Activated naive CD4-positive, alpha-beta T cell treated with anti-CD3 and anti-CD28 coated beads for 36 hours (primary cell): ENCODE data around the gene ARHGAP12. TPM values are rescaled to one million over a fixed set of nuclear protein-coding genes. Genes with fewer than 3 reads are reported as not detected.

ENCODE experiments used
- CTCF ChIA-PET: fragments of 350-600 bp; sonication (Branson Sonifier 250); formaldehyde crosslinking; loops from one replicate; lab custom pipeline; 2021; ENCODE audit warnings: antibody characterized with exemption; lab: Charles Lee
- DNase-seq: peaks from one replicate; pipeline ENCODE4 v3.0.0-alpha.2; 2020
- H3K27ac Mint-ChIP-seq: one replicate; pipeline ENCODE4 v1.8.0; 2021; ENCODE audit warnings: mild to moderate bottlenecking, mixed read lengths
- H3K27me3 Mint-ChIP-seq: one replicate; pipeline ENCODE4 v1.8.0; 2021; ENCODE audit warnings: low read depth, mixed read lengths
- H3K36me3 Mint-ChIP-seq: one replicate; pipeline ENCODE4 v1.8.0; 2021; ENCODE audit warnings: low read depth, mixed read lengths
- H3K4me1 Mint-ChIP-seq: one replicate; pipeline ENCODE4 v1.8.0; 2021; ENCODE audit warnings: low read depth, mixed read lengths
- H3K4me3 Mint-ChIP-seq: one replicate; pipeline ENCODE4 v1.8.0; 2021; ENCODE audit warnings: mild to moderate bottlenecking, moderate library complexity, mixed read lengths
- H3K9me3 Mint-ChIP-seq: one replicate; pipeline ENCODE4 v1.8.0; 2021; ENCODE audit warnings: mixed read lengths
- intact Hi-C: fragments of 100-400 bp; cut with micrococcal nuclease; formaldehyde crosslinking; loops from one replicate; pipeline ENCODE4 v1.15.1; 2023
- total RNA-seq, 2 experiments: library from RNA; stranded (reverse); gene quantifications; one replicate each; pipeline ENCODE4 v1.2.3, GENCODE V29; 2021

The ARHGAP12 gene
- total RNA-seq, 2 experiments from 2014 or later = 2.3 to 2.6 TPM

DNA sequence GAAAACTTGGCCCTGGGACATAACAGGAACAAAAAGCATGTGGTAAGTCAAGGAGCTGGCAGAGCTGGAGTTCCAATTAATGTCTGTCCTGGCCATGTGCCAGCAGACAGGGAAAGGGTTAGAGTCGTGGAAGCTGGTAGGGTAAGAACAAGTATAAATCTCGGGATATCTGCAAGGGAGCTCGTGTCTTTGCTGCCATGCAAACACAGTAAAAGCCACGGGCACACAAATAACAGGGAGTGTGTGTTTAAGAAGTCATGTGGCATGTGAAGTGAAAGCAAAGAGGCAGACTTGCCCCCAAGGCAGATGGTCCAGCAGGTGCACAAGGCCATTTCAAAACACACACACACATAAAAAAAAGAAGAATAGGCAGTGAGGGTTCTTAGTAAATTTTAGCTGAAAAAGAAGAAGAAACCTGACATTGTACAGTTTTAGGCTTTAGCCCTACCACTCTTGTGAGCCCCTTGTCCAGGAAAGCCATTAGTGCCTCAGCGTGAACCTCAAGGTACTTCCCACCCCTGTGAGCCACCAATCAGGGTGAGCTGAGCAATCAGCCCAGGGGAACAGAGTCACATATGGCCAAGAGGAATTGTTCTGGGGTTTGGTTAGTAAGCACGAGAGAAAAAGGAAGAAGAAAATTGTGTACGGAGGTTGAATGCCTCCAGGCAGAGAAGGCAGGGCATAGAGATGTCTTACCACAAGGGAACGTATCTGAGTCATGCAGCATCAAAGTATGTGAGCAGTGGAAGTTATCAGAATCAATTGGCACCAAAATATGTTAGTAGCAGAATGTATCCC lies 32.8 kb upstream of the ARHGAP12 start:
- intact Hi-C loops = loop anchor here (5.0 kb wide), 1 partner anchor 41 kb away; no protein-coding TSS in a partner anchor
- Mint-ChIP-seq H3K4me3 (no peak overlapping the region), H3K36me3 (no peaks in the 10 kb centered on the region), H3K4me1 (peaks cover 17% of the 10 kb centered on the region), H3K27ac (no peak overlapping the region), H3K9me3 (no peaks in the 10 kb centered on the region), H3K27me3 (peaks cover 1% of the 10 kb centered on the region)
- CTCF ChIA-PET = interaction anchor here (0.5 kb wide), 1 partner anchor 28 kb away, joined by 3 read pairs; no protein-coding TSS in a partner anchor
- peak; percentile 25 for DNase-seq

DNA sequence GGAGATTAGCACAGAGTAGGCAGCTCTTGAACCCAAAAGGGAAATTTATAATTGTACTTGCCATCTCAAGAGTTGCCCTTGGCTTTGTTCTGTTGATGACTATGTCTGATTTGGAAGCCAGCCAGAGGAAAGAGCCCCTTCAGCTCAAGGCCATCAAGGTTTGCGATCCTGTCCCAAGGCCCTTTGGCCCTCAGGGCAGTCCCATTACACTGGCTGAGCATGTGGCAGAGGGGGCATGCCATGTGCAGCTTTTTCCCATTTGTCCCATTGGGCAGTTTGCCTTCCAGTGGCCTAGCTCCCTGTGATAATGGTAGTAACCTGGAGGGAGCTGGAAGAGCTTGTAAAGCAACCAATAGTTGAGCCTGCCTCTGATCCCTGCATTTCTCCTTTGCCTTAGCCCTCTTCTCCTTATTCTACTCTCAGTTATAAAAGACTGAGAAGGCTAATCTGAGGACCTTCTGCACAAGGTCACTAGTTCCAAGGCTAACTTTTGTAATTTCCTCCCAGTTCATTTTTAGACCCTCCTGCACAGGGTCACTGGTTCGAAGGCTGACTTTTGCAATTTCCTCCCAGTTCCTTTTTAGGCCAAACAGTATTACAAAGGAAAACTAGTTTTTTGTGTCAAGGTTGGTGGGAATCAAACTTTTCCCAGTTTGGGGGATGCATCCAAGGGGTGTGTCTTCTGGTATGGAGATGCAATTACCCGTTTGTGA lies 31.0 kb upstream of the ARHGAP12 start:
- intact Hi-C loops = loop anchor here (5.0 kb wide), 1 partner anchor 43 kb away; no protein-coding TSS in a partner anchor
- Mint-ChIP-seq H3K36me3 (no peaks in the 10 kb centered on the region), H3K4me3 (no peak overlapping the region), H3K4me1 (peaks cover 17% of the 10 kb centered on the region), H3K27me3 (peaks cover 1% of the 10 kb centered on the region), H3K9me3 (peaks cover 5% of the 10 kb centered on the region), H3K27ac (no peak overlapping the region)
- no peak for DNase-seq
- CTCF ChIA-PET = interaction anchor here (0.6 kb wide), 1 partner anchor 828 kb away, joined by 3 read pairs; no protein-coding TSS in a partner anchor

GRCh38 chr10:31958856-31959255 lies 30.2 kb upstream of the ARHGAP12 start:
- Mint-ChIP-seq H3K36me3 (no peaks in the 10 kb centered on the region), H3K27ac (no peak overlapping the region), H3K4me1 (peaks cover 17% of the 10 kb centered on the region), H3K4me3 (no peak overlapping the region), H3K27me3 (peaks cover 1% of the 10 kb centered on the region), H3K9me3 (peaks cover 13% of the 10 kb centered on the region)
- intact Hi-C loops = no loop called here
- DNase-seq = no peak
- CTCF ChIA-PET = no interaction called here

- intact Hi-C loops = no loop called here
- peaks cover 1% of the 10 kb centered on the region for H3K27me3 Mint-ChIP-seq
- no peak overlapping the region for H3K27ac Mint-ChIP-seq
- peaks cover 5% of the 10 kb centered on the region for H3K4me1 Mint-ChIP-seq
- CTCF ChIA-PET = no interaction called here
- no peak for DNase-seq
- peaks cover 16% of the 10 kb centered on the region for H3K9me3 Mint-ChIP-seq
- no peak overlapping the region for H3K4me3 Mint-ChIP-seq
- H3K36me3 Mint-ChIP-seq = no peaks in the 10 kb centered on the region
Measured at GRCh38 chr10:31956200-31956946, 27.7 kb upstream of the ARHGAP12 start.

- H3K36me3 Mint-ChIP-seq = no peaks in the 10 kb centered on the region
Measured at GRCh38 chr10:31954410-31955191, 26.0 kb upstream of the ARHGAP12 start.

GRCh38 chr10:31953480-31953879 lies 24.8 kb upstream of the ARHGAP12 start:
- H3K27ac Mint-ChIP-seq = no peak overlapping the region
- intact Hi-C loops = no loop called here
- DNase-seq = no peak
- no peak overlapping the region for H3K4me3 Mint-ChIP-seq
- no peaks in the 10 kb centered on the region for H3K27me3 Mint-ChIP-seq
- H3K9me3 Mint-ChIP-seq = peaks cover 20% of the 10 kb centered on the region
- CTCF ChIA-PET = no interaction called here
- H3K4me1 Mint-ChIP-seq = no peaks in the 10 kb centered on the region
- no peaks in the 10 kb centered on the region for H3K36me3 Mint-ChIP-seq

More at GRCh38 chr10:31954410-31955191, 26.0 kb upstream of the ARHGAP12 start:
- no peaks in the 10 kb centered on the region for H3K27me3 Mint-ChIP-seq
- H3K4me1 Mint-ChIP-seq = no peaks in the 10 kb centered on the region
- no peak overlapping the region for H3K27ac Mint-ChIP-seq
- peaks cover 20% of the 10 kb centered on the region for H3K9me3 Mint-ChIP-seq
- no peak for DNase-seq
- CTCF ChIA-PET = interaction anchor here (0.6 kb wide), 1 partner anchor 1198 kb away, joined by 3 read pairs; no protein-coding TSS in a partner anchor
- intact Hi-C loops = no loop called here
- no peak overlapping the region for H3K4me3 Mint-ChIP-seq

DNA sequence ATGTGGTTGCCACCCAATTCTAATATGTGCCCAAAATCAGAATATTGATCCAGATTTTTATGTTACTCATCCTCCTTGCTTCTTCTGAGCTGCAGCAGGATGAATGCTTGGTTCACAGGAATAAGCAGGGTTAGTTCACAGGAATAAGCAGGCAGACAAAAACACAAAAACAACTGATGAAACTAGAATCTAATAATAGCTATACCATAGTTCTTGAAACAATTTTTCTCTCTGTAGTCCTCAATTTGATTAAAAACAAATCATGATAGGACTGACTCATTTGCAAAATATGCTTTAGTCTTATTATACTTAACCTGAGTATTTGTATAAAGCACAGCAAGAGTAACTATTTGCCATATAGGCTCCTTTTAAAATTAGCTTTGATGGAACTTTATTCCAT lies 24.4 kb upstream of the ARHGAP12 start:
- Mint-ChIP-seq H3K4me1 (no peaks in the 10 kb centered on the region), H3K27me3 (no peaks in the 10 kb centered on the region), H3K9me3 (peaks cover 20% of the 10 kb centered on the region), H3K4me3 (no peak overlapping the region), H3K36me3 (no peaks in the 10 kb centered on the region), H3K27ac (no peak overlapping the region)
- CTCF ChIA-PET = no interaction called here
- no peak for DNase-seq
- intact Hi-C loops = no loop called here

- H3K4me1 Mint-ChIP-seq = no peaks in the 10 kb centered on the region
- no peak overlapping the region for H3K4me3 Mint-ChIP-seq
- H3K27ac Mint-ChIP-seq = no peak overlapping the region
- intact Hi-C loops = no loop called here
- no peak for DNase-seq
- no peaks in the 10 kb centered on the region for H3K27me3 Mint-ChIP-seq
- peaks cover 20% of the 10 kb centered on the region for H3K9me3 Mint-ChIP-seq
- no peaks in the 10 kb centered on the region for H3K36me3 Mint-ChIP-seq
- CTCF ChIA-PET = no interaction called here
Measured at GRCh38 chr10:31952066-31952465, 23.4 kb upstream of the ARHGAP12 start.

GRCh38 chr10:31949266-31949665 lies 20.6 kb upstream of the ARHGAP12 start:
- no peak overlapping the region for H3K27ac Mint-ChIP-seq

DNA sequence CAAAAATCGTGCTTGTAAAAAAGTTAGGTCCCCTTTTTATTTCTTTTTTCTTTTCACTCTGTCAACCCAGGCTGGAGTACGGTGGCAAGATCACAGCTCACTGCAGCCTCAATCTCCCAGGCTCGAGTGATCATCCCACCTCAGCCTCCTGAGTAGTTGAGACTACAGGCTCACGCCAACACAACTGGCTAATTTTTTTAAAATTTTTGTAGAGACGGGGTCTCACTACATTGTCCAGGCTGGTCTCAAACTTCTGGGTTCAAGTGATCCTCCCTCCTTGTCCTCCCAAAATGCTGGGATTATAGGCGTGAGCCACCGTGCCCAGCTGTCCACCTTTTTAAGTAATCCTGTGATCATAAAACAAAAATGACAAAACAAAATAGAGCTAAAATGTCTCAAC lies 19.4 kb upstream of the ARHGAP12 start:
- Mint-ChIP-seq H3K4me1 (peaks cover 3% of the 10 kb centered on the region), H3K36me3 (no peaks in the 10 kb centered on the region), H3K4me3 (no peak overlapping the region), H3K27ac (no peak overlapping the region), H3K27me3 (no peaks in the 10 kb centered on the region), H3K9me3 (peaks cover 4% of the 10 kb centered on the region)
- intact Hi-C loops = no loop called here
- DNase-seq = no peak
- CTCF ChIA-PET = interaction anchor here (0.6 to 1.9 kb wide), 3 partner anchors 86 to 136 kb away, joined by 3 to 5 read pairs (median 5); no protein-coding TSS in a partner anchor

More at GRCh38 chr10:31949266-31949665, 20.6 kb upstream of the ARHGAP12 start:
- Mint-ChIP-seq H3K4me1 (peaks cover 3% of the 10 kb centered on the region), H3K9me3 (peaks cover 11% of the 10 kb centered on the region), H3K36me3 (no peaks in the 10 kb centered on the region), H3K4me3 (no peak overlapping the region), H3K27me3 (no peaks in the 10 kb centered on the region)
- CTCF ChIA-PET = interaction anchor here (0.6 kb wide), 2 partner anchors 69 to 956 kb away, joined by 3 to 4 read pairs; no protein-coding TSS in a partner anchor
- intact Hi-C loops = no loop called here
- DNase-seq = no peak

DNA sequence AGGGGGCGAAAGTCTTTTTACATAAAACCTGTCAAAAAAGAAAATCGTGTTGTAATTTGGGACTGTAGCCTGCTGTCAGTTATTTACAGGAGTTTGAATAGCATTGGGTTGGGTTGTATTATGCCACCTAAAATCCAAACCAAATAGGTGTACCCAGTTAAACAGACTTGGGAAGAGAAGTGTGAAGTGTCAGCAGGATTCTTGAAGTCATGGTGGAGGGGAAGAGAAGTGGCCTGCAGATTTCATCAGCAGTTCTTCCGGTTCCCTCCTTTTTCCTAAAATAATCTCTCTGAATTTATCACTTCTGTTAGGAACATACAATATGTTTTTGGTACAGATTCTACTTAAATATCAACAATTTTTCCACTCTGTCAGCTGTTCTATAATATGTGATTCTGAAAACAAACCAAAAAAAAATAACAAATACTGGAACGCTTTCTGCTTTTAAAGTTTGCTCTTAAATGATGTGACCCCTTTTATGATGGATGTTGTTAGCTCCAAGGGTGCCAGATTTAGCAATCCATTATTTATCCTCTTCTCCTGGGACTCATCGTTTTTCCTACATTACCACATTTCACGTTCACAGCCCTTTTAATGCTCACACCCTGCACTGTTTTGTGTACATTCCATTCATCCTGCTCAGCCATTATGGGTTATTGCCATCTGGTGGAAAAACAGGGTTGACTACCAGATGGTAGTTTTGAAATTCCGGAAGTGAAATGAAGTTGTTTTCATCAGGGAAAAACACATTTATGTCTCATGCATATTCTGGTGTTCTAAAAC lies 18.7 kb upstream of the ARHGAP12 start:
- DNase-seq = no peak
- CTCF ChIA-PET = interaction anchor here (1.9 kb wide), 1 partner anchor 85 kb away, joined by 5 read pairs; no protein-coding TSS in a partner anchor
- peaks cover 3% of the 10 kb centered on the region for H3K4me1 Mint-ChIP-seq
- no peaks in the 10 kb centered on the region for H3K36me3 Mint-ChIP-seq
- H3K4me3 Mint-ChIP-seq = no peak overlapping the region
- no peaks in the 10 kb centered on the region for H3K27me3 Mint-ChIP-seq
- intact Hi-C loops = loop anchor here (1.0 kb wide), 1 partner anchor 85 kb away; no protein-coding TSS in a partner anchor
- peaks cover 4% of the 10 kb centered on the region for H3K9me3 Mint-ChIP-seq
- no peak overlapping the region for H3K27ac Mint-ChIP-seq
